ENCODE measurements around the gene EMX1.
"Not testable (repeated sequence)": the region's sequence is repeated elsewhere in the genome, so short reads cannot be mapped to it uniquely, and the experiment has no call there.

Gene EMX1

GRCh38 chr2:72901426-72901825 is 15.9 kb upstream of the EMX1 start:
- DNase-seq = no peak

- not testable (repeated sequence) for DNase-seq
These were observed 9.9 kb upstream of the EMX1 start for GRCh38 chr2:72907369-72907768.

GRCh38 chr2:72908741-72909140 is 8.6 kb upstream of the EMX1 start:
- DNase-seq = no peak

DNA sequence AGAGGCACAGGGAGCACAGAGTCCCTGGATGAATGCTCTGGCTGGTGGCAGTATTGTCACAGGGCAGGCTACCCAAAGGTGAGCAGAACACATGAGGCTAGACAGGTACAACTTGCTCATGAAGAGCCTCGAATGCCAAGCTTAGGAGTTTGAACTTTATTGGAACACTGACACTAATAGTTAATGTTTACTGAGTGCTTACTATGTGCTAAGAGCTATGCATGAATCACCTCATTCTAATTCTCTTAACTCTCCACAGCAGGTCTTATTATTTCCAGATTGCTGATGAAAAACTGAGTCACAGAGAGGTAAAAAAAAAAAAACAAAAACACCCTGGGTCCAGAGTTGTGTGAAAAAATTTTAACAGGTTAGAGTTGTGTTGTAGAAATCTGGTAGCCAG is 6.1 kb upstream of the EMX1 start:
- DNase-seq = no peak

GRCh38 chr2:72913486-72914205 is 3.7 kb upstream of the EMX1 start:
- no peak for DNase-seq

- DNase-seq = no peak
These were observed 3.1 kb upstream of the EMX1 start for GRCh38 chr2:72914206-72914559.

DNA sequence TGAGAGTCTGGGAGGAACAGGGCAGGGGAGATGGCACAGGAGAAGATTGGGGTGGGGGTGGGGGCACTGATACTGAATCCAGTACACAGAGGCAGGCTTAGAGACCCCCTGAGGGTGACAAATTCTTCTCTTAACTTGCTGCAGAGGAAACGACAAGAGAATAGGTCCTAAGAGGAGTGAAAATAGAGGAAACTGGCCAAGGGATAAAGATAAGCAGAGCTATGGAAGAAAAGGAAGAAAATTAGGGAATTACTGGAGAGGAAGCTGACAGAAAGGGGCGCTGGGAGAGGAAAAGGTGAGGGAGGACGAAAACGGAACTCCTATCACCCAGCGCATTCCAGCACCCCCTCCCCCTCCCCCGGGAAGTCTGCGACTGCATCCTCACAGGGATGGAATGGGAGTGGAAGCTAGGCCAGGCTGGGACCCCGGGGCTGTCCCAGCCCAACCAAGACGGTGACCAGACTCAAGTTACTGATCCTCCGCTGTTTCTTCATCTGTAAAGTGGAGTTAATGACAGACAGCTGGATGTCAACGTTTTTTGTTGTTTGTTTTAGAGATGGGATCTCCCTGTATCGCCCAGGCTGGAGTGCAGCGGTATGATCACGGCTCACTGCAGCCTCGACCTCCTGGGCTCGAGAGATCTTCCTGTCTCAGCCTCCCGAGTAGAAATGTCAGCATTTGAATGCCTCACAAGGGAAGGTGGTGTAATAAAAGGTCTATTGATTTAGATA is 2.6 kb upstream of the EMX1 start:
- no peak for DNase-seq

- DNase-seq = peak; percentile 46
These were observed 1.9 kb upstream of the EMX1 start for GRCh38 chr2:72915320-72915906.

- DNase-seq = peak; percentile 82
These were observed 1.2 kb upstream of the EMX1 start for GRCh38 chr2:72915907-72916742.

DNA sequence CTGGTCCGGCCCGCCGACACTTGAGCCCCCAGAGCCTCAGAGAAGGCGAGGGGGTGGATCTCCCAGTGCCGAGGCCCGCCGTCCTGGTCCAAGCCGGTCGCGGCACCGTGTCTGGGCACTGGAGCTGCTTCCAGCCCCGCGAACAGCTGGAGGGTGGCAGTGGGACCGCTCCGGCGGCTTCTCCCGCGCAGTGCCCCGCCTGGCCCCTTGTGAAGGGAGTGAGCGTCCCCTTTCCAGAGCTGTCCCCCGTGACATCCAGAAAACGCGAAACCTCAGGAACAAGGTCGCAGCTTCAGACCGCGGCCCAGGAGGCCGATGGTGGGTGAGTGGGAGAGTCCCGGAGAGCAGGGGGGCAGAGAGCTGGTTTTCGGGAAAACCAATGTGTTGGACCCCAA is 579 bp upstream of the EMX1 start:
- no peak for DNase-seq

DNA sequence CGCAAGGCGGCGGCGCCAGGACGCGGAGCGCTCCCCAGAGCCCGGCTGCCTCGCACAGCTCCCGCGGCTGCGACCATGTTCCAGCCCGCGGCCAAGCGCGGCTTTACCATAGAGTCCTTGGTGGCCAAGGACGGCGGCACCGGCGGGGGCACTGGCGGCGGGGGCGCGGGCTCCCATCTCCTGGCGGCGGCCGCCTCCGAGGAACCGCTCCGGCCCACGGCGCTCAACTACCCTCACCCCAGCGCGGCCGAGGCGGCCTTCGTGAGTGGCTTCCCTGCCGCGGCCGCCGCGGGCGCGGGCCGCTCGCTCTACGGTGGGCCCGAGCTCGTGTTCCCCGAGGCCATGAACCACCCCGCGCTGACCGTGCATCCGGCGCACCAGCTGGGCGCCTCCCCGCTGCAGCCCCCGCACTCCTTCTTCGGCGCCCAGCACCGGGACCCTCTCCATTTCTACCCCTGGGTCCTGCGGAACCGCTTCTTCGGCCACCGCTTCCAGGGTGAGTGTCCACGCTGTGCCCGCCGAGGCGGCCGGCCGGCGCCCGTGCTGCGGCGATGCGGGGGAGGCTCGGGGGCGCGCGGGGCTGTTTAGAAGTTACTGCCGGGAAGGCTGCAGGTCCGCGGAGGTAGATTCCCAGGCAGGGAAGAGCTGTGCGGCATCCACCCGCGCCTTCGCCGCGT is 696 bp downstream of the EMX1 start:
- peak; percentile 68 for DNase-seq

- peak; percentile 85 for DNase-seq
These were observed 2.3 kb downstream of the EMX1 start for GRCh38 chr2:72919414-72920317.

DNA sequence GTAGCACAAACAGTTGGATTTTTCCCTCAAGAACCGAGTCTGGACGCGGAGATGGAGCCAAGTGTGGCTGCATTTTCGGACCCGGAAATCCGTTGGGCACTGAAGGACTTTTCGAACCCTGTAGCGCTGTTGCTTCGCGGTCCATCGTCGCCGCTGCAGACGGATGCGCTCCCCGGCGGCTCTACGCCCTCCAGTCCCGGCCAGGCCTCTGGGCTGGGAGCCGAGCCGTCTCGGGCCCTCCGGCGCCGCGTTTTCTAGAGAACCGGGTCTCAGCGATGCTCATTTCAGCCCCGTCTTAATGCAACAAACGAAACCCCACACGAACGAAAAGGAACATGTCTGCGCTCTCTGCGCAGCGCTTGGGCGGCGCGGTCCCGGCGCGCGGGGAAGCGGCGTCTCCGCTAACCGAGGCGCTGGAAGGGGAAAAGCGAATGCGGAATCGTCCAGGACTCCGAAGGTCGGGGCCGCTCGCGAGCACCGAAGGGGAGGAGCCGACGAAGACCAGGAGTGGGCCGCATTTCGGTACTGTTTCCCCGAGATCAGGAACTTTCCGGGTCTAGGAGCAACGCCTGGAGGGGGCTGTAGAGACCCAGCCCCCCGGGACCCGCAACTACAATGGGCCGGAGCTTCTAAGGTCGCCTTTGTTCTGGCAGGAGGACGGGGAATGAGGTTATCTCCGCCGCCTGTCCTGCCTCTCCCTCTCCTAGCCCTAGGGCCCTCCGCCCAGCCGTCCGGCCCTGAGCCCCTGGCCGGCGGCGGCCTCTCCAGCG is 3.2 kb downstream of the EMX1 start:
- DNase-seq = peak; percentile 86

GRCh38 chr2:72921088-72921851 is 4.0 kb downstream of the EMX1 start:
- DNase-seq = peak; percentile 32

DNA sequence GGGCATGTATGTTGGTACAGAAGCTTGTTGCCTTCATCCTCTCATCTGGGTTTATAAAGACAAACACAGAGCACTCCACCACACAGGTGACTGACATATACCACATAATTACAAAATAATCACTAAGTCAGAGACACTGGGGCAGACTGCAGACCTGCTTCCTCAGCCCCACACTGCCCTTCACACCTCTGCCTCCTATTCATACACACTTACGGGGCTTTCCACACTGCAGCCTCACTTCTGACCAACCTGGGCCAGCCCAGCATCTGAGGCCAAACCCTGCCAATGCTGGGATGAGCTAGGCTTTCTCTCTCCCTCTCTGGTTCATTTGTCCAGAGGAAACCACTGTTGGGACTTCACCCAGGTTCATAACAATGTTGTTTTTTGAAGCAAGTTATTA is 4.5 kb downstream of the EMX1 start:
- no peak for DNase-seq

- DNase-seq = peak; percentile 59
These were observed 6.6 kb downstream of the EMX1 start for GRCh38 chr2:72923833-72924352.

DNA sequence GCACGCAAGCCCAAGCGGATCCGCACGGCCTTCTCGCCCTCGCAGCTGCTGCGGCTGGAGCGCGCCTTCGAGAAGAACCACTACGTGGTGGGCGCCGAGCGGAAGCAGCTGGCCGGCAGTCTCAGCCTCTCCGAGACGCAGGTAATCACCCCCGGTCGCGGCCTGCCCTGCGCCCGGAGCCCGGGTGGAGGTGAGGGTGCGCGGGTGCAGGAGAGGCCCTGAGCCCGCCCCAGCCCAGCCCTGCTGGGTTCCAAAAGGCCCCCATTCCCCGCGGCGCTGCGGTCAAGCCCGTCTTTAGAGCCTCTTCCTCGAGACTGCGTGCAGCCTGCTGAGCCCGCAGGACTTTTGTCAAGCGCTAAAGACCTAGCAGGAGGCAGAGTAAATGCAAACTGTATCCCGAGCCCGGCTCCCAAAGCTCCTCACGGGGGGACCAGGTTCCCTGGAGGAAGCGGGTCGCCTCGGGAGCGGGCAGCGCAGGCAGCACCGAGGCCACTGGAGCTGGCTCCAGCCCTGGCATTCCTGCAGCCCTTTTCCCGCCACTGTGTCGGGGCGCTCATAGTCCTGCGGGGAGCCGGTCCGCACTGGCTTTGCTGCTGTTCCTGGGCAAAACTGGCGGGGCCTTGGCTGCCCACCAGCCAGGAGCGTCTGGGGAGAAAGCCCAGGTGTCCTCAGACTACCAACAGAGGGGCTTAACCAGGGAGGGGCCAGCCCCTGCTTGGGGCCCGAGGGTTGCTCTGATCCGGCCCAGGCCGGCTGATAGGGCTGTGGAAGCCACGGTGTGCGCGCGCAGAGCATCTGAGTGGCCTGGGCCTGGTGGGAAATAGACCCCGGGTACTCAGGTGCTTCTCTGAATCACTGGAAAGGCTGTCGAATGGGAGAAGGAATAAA is 7.3 kb downstream of the EMX1 start:
- DNase-seq = peak; percentile 63

DNA sequence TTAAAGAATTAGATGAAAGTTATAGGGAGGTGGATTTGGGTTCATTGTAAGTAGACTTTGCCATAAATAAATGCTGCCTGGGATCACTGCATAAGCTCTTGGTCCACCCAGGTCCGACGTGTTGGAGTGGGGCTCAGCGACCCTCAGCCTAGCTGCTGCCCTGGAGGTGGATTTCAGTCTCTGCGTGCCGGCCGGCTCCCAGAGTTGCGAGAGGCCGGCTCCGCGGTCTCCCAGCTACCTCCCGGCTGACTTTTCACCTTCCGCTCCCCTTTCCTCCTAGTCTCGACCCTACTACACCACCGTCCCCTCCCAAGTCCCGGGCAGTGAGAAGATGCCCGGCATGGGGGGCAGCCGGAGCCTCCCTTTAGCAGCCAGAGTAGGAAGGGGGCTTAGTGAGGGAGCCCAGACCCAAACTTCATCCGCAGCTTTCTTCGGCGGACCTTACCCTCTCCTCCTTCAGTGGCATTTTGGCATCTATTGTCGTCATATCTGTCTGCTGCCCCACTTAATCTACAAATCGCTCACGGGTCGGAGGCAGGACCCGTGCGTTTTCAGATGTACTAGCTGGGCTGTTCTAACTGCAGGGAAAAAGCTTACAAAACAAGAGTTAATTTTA is 8.1 kb downstream of the EMX1 start:
- peak; percentile 48 for DNase-seq

Measured in eye (tissue), 1 donor.